IMR-90 (cell line): ENCODE results near the gene MRPS22. TPM values are rescaled to one million over a fixed set of nuclear protein-coding genes. Genes with fewer than 3 reads are reported as not detected.

Source experiments
- ATAC-seq: fragments of 200-7000 bp; cut with Tn5 transposase; 2 replicates; pipeline ENCODE4 v1.9.1; 2020; ENCODE audit warnings: low read depth, mild to moderate bottlenecking, moderate library complexity
- BruUV-seq: library from RNA; stranded (reverse); fragments of 400-500 nt; replicated peaks from 2 replicates; lab custom pipeline; 2021; lab: Mats Ljungman, UMichigan
- CTCF ChIA-PET: fragments of 300-600 bp; formaldehyde crosslinking; extraction: SDS; loops from one replicate; lab custom pipeline; 2021; ENCODE audit warnings: antibody characterized with exemption; lab: Yijun Ruan, JAX
- POLR2A ChIA-PET: fragments of 300-600 bp; sonication (Branson Sonifier 250); formaldehyde crosslinking; loops from one replicate; lab custom pipeline; 2022; ENCODE audit warnings: antibody characterized with exemption; ENCODE audit not compliant: unreplicated experiment; lab: Charles Lee
- DNase-seq: peaks from one replicate; pipeline ENCODE4 v3.0.0; 2013
- H2AFZ ChIP-seq: replicated peaks from 2 replicates; pipeline ENCODE3; 2013; ENCODE audit warnings: low read length, mild to moderate bottlenecking; ENCODE audit not compliant: poor library complexity
- H2AK5ac ChIP-seq: 2 replicates; pipeline ENCODE4 v1.6.1; 2013; ENCODE audit warnings: low read depth, low read length, inconsistent platforms
- H2AK9ac ChIP-seq: replicated peaks from 2 replicates; pipeline ENCODE3; 2013; ENCODE audit warnings: mild to moderate bottlenecking, low read depth, low read length, moderate library complexity; ENCODE audit not compliant: poor library complexity
- H2BK120ac ChIP-seq: 2 replicates; pipeline ENCODE4 v1.6.1; 2013; ENCODE audit warnings: low read depth, low read length, inconsistent platforms
- H2BK15ac ChIP-seq: 3 replicates; pipeline ENCODE4 v1.6.1; 2013; ENCODE audit warnings: low read depth, low read length, inconsistent platforms
- H2BK20ac ChIP-seq: 2 replicates; pipeline ENCODE4 v1.6.1; 2013; ENCODE audit warnings: low read depth, mild to moderate bottlenecking, inconsistent platforms, low read length, moderate library complexity
- H2BK5ac ChIP-seq: 2 replicates; pipeline ENCODE4 v1.6.1; 2013; ENCODE audit warnings: mild to moderate bottlenecking, low read depth, low read length, inconsistent platforms; ENCODE audit not compliant: poor library complexity, severe bottlenecking
- H3K14ac ChIP-seq: replicated peaks from 2 replicates; pipeline ENCODE4 v1.6.1; 2013; ENCODE audit warnings: low read depth, low read length, inconsistent platforms
- H3K18ac ChIP-seq: 2 replicates; pipeline ENCODE4 v1.6.1; 2013; ENCODE audit warnings: low read depth, low read length, control low read depth
- H3K23ac ChIP-seq: 2 replicates; pipeline ENCODE4 v1.6.1; 2013; ENCODE audit warnings: low read depth, low read length, inconsistent platforms
- H3K27ac ChIP-seq: 2 replicates; pipeline ENCODE4 v1.5.1; 2013; ENCODE audit warnings: mild to moderate bottlenecking, control low read depth, low read length; ENCODE audit not compliant: insufficient read depth
- H3K27me3 ChIP-seq: 2 replicates; pipeline ENCODE4 v1.6.1; 2013; ENCODE audit warnings: low read length; ENCODE audit not compliant: control insufficient read depth, insufficient read depth
- H3K36me3 ChIP-seq: 2 replicates; pipeline ENCODE4 v1.6.1; 2013; ENCODE audit warnings: low read length, mixed read lengths; ENCODE audit not compliant: control insufficient read depth, insufficient read depth
- H3K4ac ChIP-seq: 2 replicates; pipeline ENCODE4 v1.6.1; 2013; ENCODE audit warnings: low read depth, low read length, inconsistent platforms
- H3K4me1 ChIP-seq: 2 replicates; pipeline ENCODE4 v1.6.1; 2013; ENCODE audit warnings: low read length, mixed read lengths; ENCODE audit not compliant: control insufficient read depth, insufficient read depth
- H3K4me2 ChIP-seq: 2 replicates; pipeline ENCODE4 v1.6.1; 2013; ENCODE audit warnings: low read depth, mild to moderate bottlenecking, control low read depth, low read length, moderate library complexity
- H3K4me3 ChIP-seq: 2 replicates; pipeline ENCODE4 v1.5.1; 2013; ENCODE audit warnings: low read depth, mild to moderate bottlenecking, control low read depth, low read length, moderate library complexity; ENCODE audit not compliant: insufficient read depth
- H3K56ac ChIP-seq: 2 replicates; pipeline ENCODE4 v1.6.1; 2013; ENCODE audit warnings: low read length, inconsistent platforms; ENCODE audit not compliant: insufficient read depth; ENCODE audit errors: extremely low read depth
- H3K79me1 ChIP-seq, 2 experiments: 2 replicates each; pipeline ENCODE4 v1.6.1; 2013; ENCODE audit warnings: low read length in 2 of 2, inconsistent platforms in 1 of 2, low read depth in 1 of 2
- H3K9ac ChIP-seq: 2 replicates; pipeline ENCODE4 v1.6.1; 2013; ENCODE audit warnings: low read depth, low read length, control low read depth
- H3K9me1 ChIP-seq: 2 replicates; pipeline ENCODE4 v1.6.1; 2013; ENCODE audit warnings: low read length, inconsistent platforms; ENCODE audit not compliant: insufficient read depth
- H3K9me3 ChIP-seq: 2 replicates; pipeline ENCODE4 v1.6.1; 2013; ENCODE audit warnings: low read length; ENCODE audit not compliant: control insufficient read depth, insufficient read depth
- H4K20me1 ChIP-seq: 2 replicates; pipeline ENCODE4 v1.6.1; 2013; ENCODE audit warnings: low read length, inconsistent platforms; ENCODE audit not compliant: insufficient read depth
- H4K5ac ChIP-seq: 2 replicates; pipeline ENCODE4 v1.6.1; 2013; ENCODE audit warnings: mild to moderate bottlenecking, low read depth, low read length, control low read depth
- H4K8ac ChIP-seq, 2 experiments: 2 replicates each; pipeline ENCODE4 v1.6.1; 2013; ENCODE audit warnings: low read depth in 2 of 2, low read length in 2 of 2, control low read depth in 1 of 2, inconsistent platforms in 1 of 2
- H4K91ac ChIP-seq: 2 replicates; pipeline ENCODE4 v1.6.1; 2013; ENCODE audit warnings: low read depth, low read length, inconsistent platforms; ENCODE audit not compliant: insufficient read depth
- MXI1 ChIP-seq: IDR thresholded peaks from 2 replicates; pipeline ENCODE4 v1.6.1; 2012; ENCODE audit warnings: low read depth, mild to moderate bottlenecking, low read length, moderate library complexity, borderline replicate concordance
- SMC3 ChIP-seq: fragments of 150-350 bp; IDR thresholded peaks from 2 replicates; pipeline ENCODE4 v1.6.1; 2016; ENCODE audit warnings: low read depth, mild to moderate bottlenecking, antibody characterized with exemption, low read length, moderate library complexity
- WGBS, 2 experiments: methylation state at CpG; one replicate each; pipeline versions ENCODE4 v1.1.5 to v1.1.7; 2013; ENCODE audit warnings: missing lambda C conversion rate in 2 of 2; ENCODE audit not compliant: insufficient read length in 1 of 2; ENCODE audit errors: extremely low coverage in 2 of 2; 5-methylcytosine and 5-hydroxymethylcytosine counted together
- dilution Hi-C: fragments of 300-500 bp; cut with HindIII; formaldehyde crosslinking; loops from one replicate; pipeline ENCODE4 v1.14.3; 2018; ENCODE audit warnings: low sequenced_read_pairs; ENCODE audit not compliant: unreplicated experiment
- in situ Hi-C: fragments of 300-500 bp; cut with MboI; formaldehyde crosslinking; loops from 3 replicates; pipeline ENCODE4 v1.14.3; 2019; ENCODE audit warnings: low sequenced_read_pairs, inconsistent platforms, mixed read lengths
- intact Hi-C: fragments of 100-400 bp; cut with micrococcal nuclease; formaldehyde crosslinking; loops from 2 replicates; pipeline ENCODE4 v1.10.0; 2022
- polyA plus RNA-seq, 3 experiments: library from polyadenylated mRNA; depleted of rRNA; stranded (reverse); fragments of >200 nt; gene quantifications; 2 replicates each; pipeline ENCODE4 v1.2.3, GENCODE V29; 2012; ENCODE audit warnings: low replicate concordance in 1 of 3
- total RNA-seq: library from RNA; depleted of rRNA; stranded (reverse); fragments of >200 nt; gene quantifications from 2 replicates; pipeline ENCODE4 v1.2.3, GENCODE V29; 2012

MRPS22 gene
- total and polyA plus RNA-seq, 2 of the 4 experiments (the other 2 are of a cell fraction) = 54.5 to 72.4 TPM

GRCh38 chr3:139388077-139388476 is 44.3 kb downstream of the MRPS22 start:
- H2AK5ac ChIP-seq = no peak overlapping the region
- in situ Hi-C loops = loop anchor here (5.0 kb wide), 1 partner anchor 41 kb away; no protein-coding TSS in a partner anchor
- peaks cover 51% of the 10 kb centered on the region for H4K20me1 ChIP-seq
- no peaks in the 10 kb centered on the region for H3K27me3 ChIP-seq
- dilution Hi-C loops = no loop called here
- H3K4me1 ChIP-seq = peaks cover 1% of the 10 kb centered on the region
- no peak overlapping the region for H2BK15ac ChIP-seq
- ChIA-PET CTCF (interaction anchor here (0.6 kb wide), 1 partner anchor 24 kb away, joined by 5 read pairs; no protein-coding TSS in a partner anchor), POLR2A (no interaction called here)
- H2BK5ac ChIP-seq = peak overlapping the region; percentile 29
- H3K4me3 ChIP-seq = peak overlapping the region; percentile 72
- no peak overlapping the region for H2BK20ac ChIP-seq
- no peak overlapping the region for H4K5ac ChIP-seq
- no peak overlapping the region for H3K27ac ChIP-seq
- ATAC-seq = no peak
- no peak overlapping the region for H2BK120ac ChIP-seq
- 100% methylated on average over 1 of the region's 10 CpGs; no CpG with 5 or more reads in 1 of the 2 experiments for WGBS, 2 experiments
- intact Hi-C loops = loop anchor here (5.0 kb wide), 1 partner anchor 36 kb away; no protein-coding TSS in a partner anchor
- peaks cover 2% of the 10 kb centered on the region; the same call in 1 of the 2 replicates for H3K36me3 ChIP-seq
- no peak overlapping the region for H4K91ac ChIP-seq
- H4K8ac ChIP-seq = no peak overlapping the region
- no peak overlapping the region for H3K18ac ChIP-seq
- H3K4ac ChIP-seq = no peak overlapping the region
- H3K9ac ChIP-seq = no peak overlapping the region
- no peak for TF ChIP-seq SMC3
- TF ChIP-seq MXI1 = no peak
- no peak for DNase-seq
- H3K23ac ChIP-seq = 0 out of 2 replicates have a peak overlapping the region, but pooled peaks have one; percentile 11
- no peak overlapping the region for H3K14ac ChIP-seq
- no peak overlapping the region for H3K56ac ChIP-seq
- H2AK9ac ChIP-seq = no peak overlapping the region
- H3K9me1 ChIP-seq = 0 out of 2 replicates have a peak, but pooled peaks cover 3% of the 10 kb centered on the region
- peak overlapping the region; percentile 98 for H3K4me2 ChIP-seq
- no peaks in the 10 kb centered on the region for H3K9me3 ChIP-seq
- H2AFZ ChIP-seq = no peak overlapping the region
- BruUV-seq = no TSS peak
- H3K79me1 ChIP-seq = peaks cover 2 to 22% of the 10 kb centered on the region in 2 experiments; a peak in 3 of 4 replicates
